ENCODE results near the gene PLEKHM3.
A peak's percentile ranks its signal among the peaks of the same experiment; 100 is the strongest.

The PLEKHM3 gene

GRCh38 chr2:207978177-207978948 is 47.0 kb downstream of the PLEKHM3 start:
- TF ChIP-seq PAX5 (IDR thresholded peaks at IDR 0.05; ENCODE audit: insufficient read depth, low read length, severe bottlenecking): no peak
- no peak for FAIRE-seq
- DNase-seq (ENCODE audit: insufficient read length, low spot score): no peak

GRCh38 chr2:207975921-207976320 is 49.4 kb downstream of the PLEKHM3 start:
- DNase-seq (ENCODE audit: insufficient read length, low spot score) (no peak), FAIRE-seq (no peak)
- TF ChIP-seq PAX5 (IDR thresholded peaks at IDR 0.05; ENCODE audit: insufficient read depth, low read length, severe bottlenecking): no peak
- no peak for TF ChIP-seq POLR2A (IDR thresholded peaks at IDR 0.05; ENCODE audit: low read depth, low read length)
- no peak for TF ChIP-seq POU2F2 (IDR thresholded peaks at IDR 0.05; ENCODE audit: low read depth, low read length)
- TF ChIP-seq POLR2AphosphoS5 (IDR thresholded peaks at IDR 0.05; ENCODE audit: low read depth, low read length): no peak
- no peak for TF ChIP-seq TAF1 (IDR thresholded peaks at IDR 0.05; ENCODE audit: low read depth, low read length)
- no peak for TF ChIP-seq SPI1 (IDR thresholded peaks at IDR 0.05; ENCODE audit: low read depth, low read length)

- no peak for FAIRE-seq
- TF ChIP-seq SPI1 (IDR thresholded peaks at IDR 0.05; ENCODE audit: low read depth, low read length): no peak
- no peak for TF ChIP-seq POU2F2 (IDR thresholded peaks at IDR 0.05; ENCODE audit: low read depth, low read length)
- TF ChIP-seq TAF1 (IDR thresholded peaks at IDR 0.05; ENCODE audit: low read depth, low read length): no peak
- no peak for TF ChIP-seq POLR2A (IDR thresholded peaks at IDR 0.05; ENCODE audit: low read depth, low read length)
- no peak for TF ChIP-seq PAX5 (IDR thresholded peaks at IDR 0.05; ENCODE audit: insufficient read depth, low read length, severe bottlenecking)
- no peak for TF ChIP-seq POLR2AphosphoS5 (IDR thresholded peaks at IDR 0.05; ENCODE audit: low read depth, low read length)
- DNase-seq (ENCODE audit: insufficient read length, low spot score): no peak
Observed at GRCh38 chr2:207974216-207974605, 51.1 kb downstream of the PLEKHM3 start.

GRCh38 chr2:207970826-207971180 is 54.5 kb downstream of the PLEKHM3 start:
- TF ChIP-seq PAX5 (IDR thresholded peaks at IDR 0.05; ENCODE audit: insufficient read depth, low read length, severe bottlenecking): no peak
- TF ChIP-seq POLR2A (IDR thresholded peaks at IDR 0.05; ENCODE audit: low read depth, low read length): no peak
- no peak for TF ChIP-seq POU2F2 (IDR thresholded peaks at IDR 0.05; ENCODE audit: low read depth, low read length)
- TF ChIP-seq TAF1 (IDR thresholded peaks at IDR 0.05; ENCODE audit: low read depth, low read length): no peak
- no peak for TF ChIP-seq POLR2AphosphoS5 (IDR thresholded peaks at IDR 0.05; ENCODE audit: low read depth, low read length)
- no peak for TF ChIP-seq SPI1 (IDR thresholded peaks at IDR 0.05; ENCODE audit: low read depth, low read length)
- FAIRE-seq: no peak
- DNase-seq (ENCODE audit: insufficient read length, low spot score): no peak

GRCh38 chr2:207970147-207970825 is 55.0 kb downstream of the PLEKHM3 start:
- no peak for TF ChIP-seq SPI1 (IDR thresholded peaks at IDR 0.05; ENCODE audit: low read depth, low read length)
- TF ChIP-seq POLR2A (IDR thresholded peaks at IDR 0.05; ENCODE audit: low read depth, low read length): no peak
- FAIRE-seq (no peak), DNase-seq (ENCODE audit: insufficient read length, low spot score) (no peak)

GRCh38 chr2:207969249-207969648 is 56.1 kb downstream of the PLEKHM3 start:
- FAIRE-seq (peak; percentile 47), DNase-seq (ENCODE audit: insufficient read length, low spot score) (no peak)
- TF ChIP-seq POLR2AphosphoS5 (IDR thresholded peaks at IDR 0.05; ENCODE audit: low read depth, low read length) (no peak), TAF1 (IDR thresholded peaks at IDR 0.05; ENCODE audit: low read depth, low read length) (no peak), POLR2A (IDR thresholded peaks at IDR 0.05; ENCODE audit: low read depth, low read length) (no peak), POU2F2 (IDR thresholded peaks at IDR 0.05; ENCODE audit: low read depth, low read length) (no peak), SPI1 (IDR thresholded peaks at IDR 0.05; ENCODE audit: low read depth, low read length) (no peak), PAX5 (IDR thresholded peaks at IDR 0.05; ENCODE audit: insufficient read depth, low read length, severe bottlenecking) (no peak)

- TF ChIP-seq POLR2A (IDR thresholded peaks at IDR 0.05; ENCODE audit: low read depth, low read length) (no peak), POU2F2 (IDR thresholded peaks at IDR 0.05; ENCODE audit: low read depth, low read length) (no peak), PAX5 (IDR thresholded peaks at IDR 0.05; ENCODE audit: insufficient read depth, low read length, severe bottlenecking) (no peak), SPI1 (IDR thresholded peaks at IDR 0.05; ENCODE audit: low read depth, low read length) (no peak), POLR2AphosphoS5 (IDR thresholded peaks at IDR 0.05; ENCODE audit: low read depth, low read length) (no peak), TAF1 (IDR thresholded peaks at IDR 0.05; ENCODE audit: low read depth, low read length) (no peak)
- FAIRE-seq (no peak), DNase-seq (ENCODE audit: insufficient read length, low spot score) (no peak)
Observed at GRCh38 chr2:207967121-207967520, 58.2 kb downstream of the PLEKHM3 start.

GRCh38 chr2:207960911-207961310 is 64.4 kb downstream of the PLEKHM3 start:
- TF ChIP-seq POU2F2 (IDR thresholded peaks at IDR 0.05; ENCODE audit: low read depth, low read length) (no peak), TAF1 (IDR thresholded peaks at IDR 0.05; ENCODE audit: low read depth, low read length) (no peak), PAX5 (IDR thresholded peaks at IDR 0.05; ENCODE audit: insufficient read depth, low read length, severe bottlenecking) (no peak), SPI1 (IDR thresholded peaks at IDR 0.05; ENCODE audit: low read depth, low read length) (no peak), POLR2AphosphoS5 (IDR thresholded peaks at IDR 0.05; ENCODE audit: low read depth, low read length) (no peak), POLR2A (IDR thresholded peaks at IDR 0.05; ENCODE audit: low read depth, low read length) (no peak)
- FAIRE-seq: no peak
- no peak for DNase-seq (ENCODE audit: insufficient read length, low spot score)

- no peak for DNase-seq (ENCODE audit: insufficient read length, low spot score)
- TF ChIP-seq SPI1 (IDR thresholded peaks at IDR 0.05; ENCODE audit: low read depth, low read length) (no peak), PAX5 (IDR thresholded peaks at IDR 0.05; ENCODE audit: insufficient read depth, low read length, severe bottlenecking) (no peak), POLR2AphosphoS5 (IDR thresholded peaks at IDR 0.05; ENCODE audit: low read depth, low read length) (no peak), TAF1 (IDR thresholded peaks at IDR 0.05; ENCODE audit: low read depth, low read length) (no peak), POU2F2 (IDR thresholded peaks at IDR 0.05; ENCODE audit: low read depth, low read length) (no peak), POLR2A (IDR thresholded peaks at IDR 0.05; ENCODE audit: low read depth, low read length) (no peak)
- no peak for FAIRE-seq
Observed at GRCh38 chr2:207960090-207960489, 65.2 kb downstream of the PLEKHM3 start.

GRCh38 chr2:207956771-207957170 is 68.6 kb downstream of the PLEKHM3 start:
- no peak for TF ChIP-seq PAX5 (IDR thresholded peaks at IDR 0.05; ENCODE audit: insufficient read depth, low read length, severe bottlenecking)
- DNase-seq (ENCODE audit: insufficient read length, low spot score) (no peak), FAIRE-seq (no peak)

Data from GM12891 (cell line).